WTC11 (cell line): ENCODE measurements around the gene LGALS1. TPM values are rescaled to one million over a fixed set of nuclear protein-coding genes. Genes with fewer than 3 reads are reported as not detected.

Source experiments
- ARID4B ChIP-seq: sonication (generic); formaldehyde crosslinking; IDR thresholded peaks from 2 replicates; pipeline ENCODE4 v1.8.0; 2023; ENCODE audit warnings: missing genetic modification reagents, mild to moderate bottlenecking, borderline replicate concordance
- E2F1 ChIP-seq: sonication (generic); formaldehyde crosslinking; IDR thresholded peaks from 2 replicates; pipeline ENCODE4 v1.8.0; 2022; ENCODE audit warnings: mild to moderate bottlenecking, missing genetic modification reagents
- FOXJ3 ChIP-seq: sonication (generic); formaldehyde crosslinking; IDR thresholded peaks from 2 replicates; pipeline ENCODE4 v1.9.0; 2021; ENCODE audit warnings: missing genetic modification reagents, mild to moderate bottlenecking, borderline replicate concordance
- FOXP1 ChIP-seq: sonication (generic); formaldehyde crosslinking; IDR thresholded peaks from 2 replicates; pipeline ENCODE4 v1.8.0; 2022; ENCODE audit warnings: missing genetic modification reagents, mild to moderate bottlenecking, moderate library complexity, borderline replicate concordance
- FOXP4 ChIP-seq: sonication (generic); formaldehyde crosslinking; IDR thresholded peaks from 2 replicates; pipeline ENCODE4 v1.8.0; 2022; ENCODE audit warnings: mild to moderate bottlenecking, missing genetic modification reagents
- GABPB1 ChIP-seq: sonication (generic); formaldehyde crosslinking; IDR thresholded peaks from 2 replicates; pipeline ENCODE4 v1.8.1; 2023; ENCODE audit warnings: mild to moderate bottlenecking, missing genetic modification reagents
- GRHL2 ChIP-seq: fragments of 250-450 bp; sonication (Bioruptor Pico); IDR thresholded peaks from 2 replicates; pipeline ENCODE4 v1.8.0; 2022; ENCODE audit warnings: mild to moderate bottlenecking, moderate library complexity; ENCODE audit not compliant: insufficient replicate concordance, severe bottlenecking
- HMGA2 ChIP-seq: fragments of 250-450 bp; sonication (Bioruptor Pico); IDR thresholded peaks from 2 replicates; pipeline ENCODE4 v1.4.0; 2021; ENCODE audit warnings: mild to moderate bottlenecking, moderate library complexity
- HMGXB4 ChIP-seq: sonication (generic); formaldehyde crosslinking; IDR thresholded peaks from 2 replicates; pipeline ENCODE4 v1.8.1; 2023; ENCODE audit warnings: mild to moderate bottlenecking, moderate library complexity, missing genetic modification reagents
- KAT7 ChIP-seq: sonication (generic); formaldehyde crosslinking; IDR thresholded peaks from 2 replicates; pipeline ENCODE4 v1.8.1; 2023; ENCODE audit warnings: missing genetic modification reagents, mild to moderate bottlenecking, borderline replicate concordance
- MYBL2 ChIP-seq: sonication (generic); formaldehyde crosslinking; IDR thresholded peaks from 2 replicates; pipeline ENCODE4 v1.8.1; 2023; ENCODE audit warnings: mild to moderate bottlenecking, moderate library complexity, missing genetic modification reagents
- NFATC4 ChIP-seq: fragments of 250-450 bp; sonication (Bioruptor Pico); IDR thresholded peaks from 2 replicates; pipeline ENCODE4 v1.9.0; 2021; ENCODE audit warnings: mild to moderate bottlenecking
- NR3C1 ChIP-seq: sonication (generic); formaldehyde crosslinking; conservative IDR thresholded peaks from 2 replicates; pipeline ENCODE4 v1.8.1; 2023; ENCODE audit warnings: low read depth, mild to moderate bottlenecking, missing genetic modification reagents
- PRRX2 ChIP-seq: fragments of 250-450 bp; sonication (Bioruptor Pico); IDR thresholded peaks from 2 replicates; pipeline ENCODE4 v1.8.0; 2021; ENCODE audit warnings: mild to moderate bottlenecking
- SOX15 ChIP-seq: fragments of 250-450 bp; sonication (Bioruptor Pico); IDR thresholded peaks from 2 replicates; pipeline ENCODE4 v1.9.0; 2021; ENCODE audit warnings: mild to moderate bottlenecking
- SP1 ChIP-seq: sonication (generic); formaldehyde crosslinking; conservative IDR thresholded peaks from 2 replicates; pipeline ENCODE4 v1.8.1; 2022; ENCODE audit warnings: missing genetic modification reagents
- TEAD4 ChIP-seq: sonication (generic); formaldehyde crosslinking; IDR thresholded peaks from 2 replicates; pipeline ENCODE4 v1.8.0; 2022; ENCODE audit warnings: mild to moderate bottlenecking, missing genetic modification reagents
- ZMAT4 ChIP-seq: fragments of 250-450 bp; sonication (Bioruptor Pico); IDR thresholded peaks from 2 replicates; pipeline ENCODE4 v1.9.0; 2021; ENCODE audit warnings: mild to moderate bottlenecking
- ZNF317 ChIP-seq: sonication (generic); formaldehyde crosslinking; IDR thresholded peaks from 2 replicates; pipeline ENCODE4 v1.8.1; 2023; ENCODE audit warnings: low read depth, mild to moderate bottlenecking, moderate library complexity, missing genetic modification reagents, borderline replicate concordance
- ZNF416 ChIP-seq: fragments of 250-450 bp; sonication (Bioruptor Pico); IDR thresholded peaks from 2 replicates; pipeline ENCODE4 v1.9.0; 2021; ENCODE audit warnings: mild to moderate bottlenecking, inconsistent platforms
- total RNA-seq: library from RNA; stranded (reverse); gene quantifications from 3 replicates; pipeline ENCODE4 v1.2.3, GENCODE V29; 2021
- TF ChIP-seq, protein P1 (sequence below): fragments of 250-450 bp; sonication (Bioruptor Pico); IDR thresholded peaks from 2 replicates; pipeline ENCODE4 v1.9.0; 2021; ENCODE audit warnings: mild to moderate bottlenecking
- TF ChIP-seq, protein P2 (sequence below): fragments of 250-450 bp; sonication (Bioruptor Pico); IDR thresholded peaks from 2 replicates; pipeline ENCODE4 v1.9.0; 2021; ENCODE audit warnings: moderate library complexity, mild to moderate bottlenecking, inconsistent platforms, borderline replicate concordance
- TF ChIP-seq, protein P3 (sequence below): sonication (generic); formaldehyde crosslinking; conservative IDR thresholded peaks from 2 replicates; pipeline ENCODE4 v1.8.1; 2022; ENCODE audit warnings: mild to moderate bottlenecking, missing genetic modification reagents
- TF ChIP-seq, protein P4 (sequence below): sonication (generic); formaldehyde crosslinking; IDR thresholded peaks from 2 replicates; pipeline ENCODE4 v1.8.0; 2022; ENCODE audit warnings: mild to moderate bottlenecking, missing genetic modification reagents

The LGALS1 gene
- total RNA-seq, 1 experiment from 2014 or later = 17.3 TPM

DNA sequence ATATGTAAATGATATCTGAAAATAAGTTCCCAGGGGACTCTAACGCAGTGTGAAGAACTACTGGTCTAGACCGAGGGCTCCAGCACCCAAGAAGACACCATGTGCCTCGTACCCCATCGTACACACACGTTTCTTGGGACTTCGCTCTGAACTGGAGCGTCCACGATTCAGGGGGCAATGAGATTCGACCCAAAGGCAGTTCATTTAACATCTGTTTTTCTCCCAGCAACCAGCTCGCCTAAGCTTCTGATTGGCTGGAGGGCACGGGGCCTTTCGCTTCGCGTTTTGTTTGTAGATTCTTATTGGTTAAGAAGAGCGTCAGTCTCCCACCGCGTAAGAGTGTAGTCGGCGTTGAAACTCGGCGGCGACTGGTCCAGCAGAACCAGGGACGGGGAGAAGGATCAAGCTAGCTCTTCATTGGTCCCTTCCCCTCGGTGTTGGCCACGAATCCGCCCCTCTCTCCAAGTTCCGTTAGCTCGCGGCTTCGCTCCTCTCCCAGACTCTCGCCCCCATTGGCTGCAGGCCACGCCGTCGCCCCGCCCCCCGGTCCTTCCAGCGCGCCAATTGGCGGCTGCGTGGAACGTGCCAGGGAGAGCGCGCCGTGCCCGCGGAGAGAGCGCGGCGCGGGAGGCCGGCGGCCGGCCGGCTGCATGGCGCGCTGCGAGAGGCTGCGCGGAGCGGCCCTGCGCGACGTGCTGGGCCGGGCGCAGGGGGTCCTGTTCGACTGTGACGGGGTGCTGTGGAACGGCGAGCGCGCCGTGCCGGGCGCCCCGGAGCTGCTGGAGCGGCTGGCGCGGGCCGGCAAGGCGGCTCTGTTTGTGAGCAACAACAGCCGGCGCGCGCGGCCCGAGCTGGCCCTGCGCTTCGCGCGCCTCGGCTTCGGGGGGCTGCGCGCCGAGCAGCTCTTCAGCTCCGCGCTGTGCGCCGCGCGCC, 17.0 kb upstream of the LGALS1 start, which contains the start of gene PDXP (continued):
- TF ChIP-seq ZMAT4 (CRISPR knock-in tag) (no peak), TEAD4 (CRISPR knock-in tag) (no peak), NFATC4 (no peak), FOXP4 (CRISPR knock-in tag) (peak; percentile 94), ZNF317 (CRISPR knock-in tag) (peak; percentile 17; the same call in 1 of the 2 replicates), PRRX2 (CRISPR knock-in tag) (no peak), MYBL2 (CRISPR knock-in tag) (peak; percentile 53; the same call in 1 of the 2 replicates), ARID4B (CRISPR knock-in tag) (peak; percentile 75), GRHL2 (no peak), GABPB1 (CRISPR knock-in tag) (no peak), FOXJ3 (CRISPR knock-in tag) (no peak), SP1 (CRISPR knock-in tag) (peak; percentile 79), HMGA2 (CRISPR knock-in tag) (no peak), KAT7 (CRISPR knock-in tag) (peak; percentile 79; the same call in 1 of the 2 replicates), ZNF416 (CRISPR knock-in tag) (no peak), SOX15 (CRISPR knock-in tag) (no peak), E2F1 (no peak), NR3C1 (CRISPR knock-in tag) (no peak), HMGXB4 (CRISPR knock-in tag) (no peak), FOXP1 (CRISPR knock-in tag) (peak; percentile 77)
- TF ChIP-seq, protein P1, sequence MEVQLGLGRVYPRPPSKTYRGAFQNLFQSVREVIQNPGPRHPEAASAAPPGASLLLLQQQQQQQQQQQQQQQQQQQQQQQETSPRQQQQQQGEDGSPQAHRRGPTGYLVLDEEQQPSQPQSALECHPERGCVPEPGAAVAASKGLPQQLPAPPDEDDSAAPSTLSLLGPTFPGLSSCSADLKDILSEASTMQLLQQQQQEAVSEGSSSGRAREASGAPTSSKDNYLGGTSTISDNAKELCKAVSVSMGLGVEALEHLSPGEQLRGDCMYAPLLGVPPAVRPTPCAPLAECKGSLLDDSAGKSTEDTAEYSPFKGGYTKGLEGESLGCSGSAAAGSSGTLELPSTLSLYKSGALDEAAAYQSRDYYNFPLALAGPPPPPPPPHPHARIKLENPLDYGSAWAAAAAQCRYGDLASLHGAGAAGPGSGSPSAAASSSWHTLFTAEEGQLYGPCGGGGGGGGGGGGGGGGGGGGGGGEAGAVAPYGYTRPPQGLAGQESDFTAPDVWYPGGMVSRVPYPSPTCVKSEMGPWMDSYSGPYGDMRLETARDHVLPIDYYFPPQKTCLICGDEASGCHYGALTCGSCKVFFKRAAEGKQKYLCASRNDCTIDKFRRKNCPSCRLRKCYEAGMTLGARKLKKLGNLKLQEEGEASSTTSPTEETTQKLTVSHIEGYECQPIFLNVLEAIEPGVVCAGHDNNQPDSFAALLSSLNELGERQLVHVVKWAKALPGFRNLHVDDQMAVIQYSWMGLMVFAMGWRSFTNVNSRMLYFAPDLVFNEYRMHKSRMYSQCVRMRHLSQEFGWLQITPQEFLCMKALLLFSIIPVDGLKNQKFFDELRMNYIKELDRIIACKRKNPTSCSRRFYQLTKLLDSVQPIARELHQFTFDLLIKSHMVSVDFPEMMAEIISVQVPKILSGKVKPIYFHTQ (CRISPR knock-in tag) = no peak
- TF ChIP-seq, protein P2, sequence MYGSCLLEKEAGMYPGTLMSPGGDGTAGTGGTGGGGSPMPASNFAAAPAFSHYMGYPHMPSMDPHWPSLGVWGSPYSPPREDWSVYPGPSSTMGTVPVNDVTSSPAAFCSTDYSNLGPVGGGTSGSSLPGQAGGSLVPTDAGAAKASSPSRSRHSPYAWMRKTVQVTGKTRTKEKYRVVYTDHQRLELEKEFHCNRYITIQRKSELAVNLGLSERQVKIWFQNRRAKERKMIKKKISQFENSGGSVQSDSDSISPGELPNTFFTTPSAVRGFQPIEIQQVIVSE = no peak
- TF ChIP-seq, protein P3, sequence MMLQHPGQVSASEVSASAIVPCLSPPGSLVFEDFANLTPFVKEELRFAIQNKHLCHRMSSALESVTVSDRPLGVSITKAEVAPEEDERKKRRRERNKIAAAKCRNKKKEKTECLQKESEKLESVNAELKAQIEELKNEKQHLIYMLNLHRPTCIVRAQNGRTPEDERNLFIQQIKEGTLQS (CRISPR knock-in tag) = no peak
- TF ChIP-seq, protein P4, sequence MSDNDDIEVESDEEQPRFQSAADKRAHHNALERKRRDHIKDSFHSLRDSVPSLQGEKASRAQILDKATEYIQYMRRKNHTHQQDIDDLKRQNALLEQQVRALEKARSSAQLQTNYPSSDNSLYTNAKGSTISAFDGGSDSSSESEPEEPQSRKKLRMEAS (CRISPR knock-in tag) = peak; percentile 81; the same call in 1 of the 2 replicates
